SK-N-SH (cell line): ENCODE results near the gene AHDC1. TPM values are rescaled to one million over a fixed set of nuclear protein-coding genes. Genes with fewer than 3 reads are reported as not detected.

ENCODE experiments used
- CTCF ChIA-PET: fragments of 300-600, 350-600 bp; formaldehyde crosslinking; extraction: SDS; loops from one replicate; lab custom pipeline; 2021; lab: Yijun Ruan, JAX
- POLR2A ChIA-PET: fragments of 350-600 bp; sonication (Branson Sonifier 250); formaldehyde crosslinking; extraction: SDS; loops from one replicate; lab custom pipeline; 2020; ENCODE audit warnings: antibody characterized with exemption, inconsistent platforms; lab: Yijun Ruan, JAX
- DNase-seq: peaks from one replicate; pipeline ENCODE4 v3.0.0; 2012
- H2AFZ ChIP-seq: fragments of 200-600 bp; sonication (generic); 2 replicates; pipeline ENCODE4 v1.8.1; 2016; ENCODE audit warnings: antibody characterized with exemption, mild to moderate bottlenecking, low read depth
- H3F3A ChIP-seq: fragments of 200-600 bp; sonication (generic); replicated peaks from 2 replicates; pipeline ENCODE3; 2016; ENCODE audit warnings: antibody characterized with exemption, mild to moderate bottlenecking; ENCODE audit not compliant: insufficient read depth
- H3K27ac ChIP-seq, 2 experiments: fragments of 200-500 bp in 1 of 2; fragments of 200-600 bp in 1 of 2; sonication (Bioruptor generic) in 1 of 2; sonication (generic), shearing (Covaris generic) in 1 of 2; 2 replicates each; pipeline versions ENCODE4 v1.5.1 to v1.6.1; 2014 to 2016; ENCODE audit warnings: low read depth in 2 of 2, inconsistent platforms in 1 of 2, low read length in 1 of 2, mild to moderate bottlenecking in 1 of 2, mixed read lengths in 1 of 2
- H3K27me3 ChIP-seq: fragments of 200-600 bp; sonication (generic), shearing (Covaris generic); 2 replicates; pipeline ENCODE4 v1.6.1; 2016; ENCODE audit warnings: mixed run types; ENCODE audit not compliant: insufficient read depth
- H3K36me3 ChIP-seq, 2 experiments: fragments of 200-500 bp in 1 of 2; fragments of 200-600 bp in 1 of 2; sonication (Bioruptor generic) in 1 of 2; sonication (generic) in 1 of 2; replicated peaks in 1 of 2; 2 replicates each; pipeline versions ENCODE3 to v1.5.1; 2014 to 2016; ENCODE audit warnings: low read length in 1 of 2, mild to moderate bottlenecking in 1 of 2; ENCODE audit not compliant: insufficient read depth in 2 of 2, control insufficient read depth in 1 of 2
- H3K4me1 ChIP-seq, 2 experiments: fragments of 200-500 bp in 1 of 2; fragments of 200-600 bp in 1 of 2; sonication (Bioruptor generic) in 1 of 2; sonication (generic), shearing (Covaris generic) in 1 of 2; 2 replicates each; pipeline versions ENCODE4 v1.5.1 to v1.6.1; 2014 to 2016; ENCODE audit warnings: low read depth in 1 of 2, low read length in 1 of 2, mixed run types in 1 of 2; ENCODE audit not compliant: insufficient read depth in 2 of 2, control insufficient read depth in 1 of 2
- H3K4me2 ChIP-seq: fragments of 200-600 bp; sonication (generic), shearing (Covaris generic); 2 replicates; pipeline ENCODE4 v1.6.1; 2017; ENCODE audit warnings: mixed run types
- H3K4me3 ChIP-seq, 2 experiments: fragments of 200-500 bp in 1 of 2; fragments of 200-600 bp in 1 of 2; sonication (Bioruptor generic) in 1 of 2; sonication (generic), shearing (Covaris generic) in 1 of 2; 2 replicates each; pipeline versions ENCODE4 v1.5.1 to v1.8.1; 2014 to 2016; ENCODE audit warnings: low read depth in 2 of 2, inconsistent platforms in 1 of 2, low read length in 1 of 2, mild to moderate bottlenecking in 1 of 2, mixed read lengths in 1 of 2, moderate library complexity in 1 of 2
- H3K79me2 ChIP-seq: fragments of 200-600 bp; sonication (generic); 2 replicates; pipeline ENCODE4 v1.8.1; 2017; ENCODE audit warnings: mild to moderate bottlenecking; ENCODE audit not compliant: insufficient read depth
- H3K9ac ChIP-seq: fragments of 200-600 bp; sonication (generic); 2 replicates; pipeline ENCODE4 v1.6.1; 2017; ENCODE audit warnings: mixed run types
- H3K9me2 ChIP-seq: fragments of 200-600 bp; sonication (generic); 2 replicates; pipeline ENCODE4 v1.6.1; 2017; ENCODE audit warnings: mixed run types
- H3K9me3 ChIP-seq: fragments of 200-600 bp; sonication (generic); 2 replicates; pipeline ENCODE4 v1.6.1; 2017; ENCODE audit warnings: mixed run types, mild to moderate bottlenecking, moderate library complexity
- H4K20me1 ChIP-seq: fragments of 200-600 bp; sonication (generic); 2 replicates; pipeline ENCODE4 v1.6.1; 2017; ENCODE audit warnings: mild to moderate bottlenecking, mixed run types; ENCODE audit not compliant: insufficient read depth
- GABPA ChIP-seq: IDR thresholded peaks from 2 replicates; pipeline ENCODE4 v1.4.0; 2012; ENCODE audit warnings: low read depth, mild to moderate bottlenecking
- MEF2A ChIP-seq: IDR thresholded peaks from 2 replicates; pipeline ENCODE4 v1.4.0; 2012; ENCODE audit warnings: low read depth, borderline replicate concordance
- MXI1 ChIP-seq: IDR thresholded peaks from 2 replicates; pipeline ENCODE4 v1.6.1; 2012; ENCODE audit warnings: mild to moderate bottlenecking, low read depth, low read length, improper control_type of control experiment
- NRF1 ChIP-seq: IDR thresholded peaks from 2 replicates; pipeline ENCODE4 v1.6.1; 2012; ENCODE audit warnings: low read depth, mild to moderate bottlenecking, low read length
- POLR2AphosphoS5 ChIP-seq: IDR thresholded peaks from 2 replicates; pipeline ENCODE4 v1.6.1; 2012; ENCODE audit warnings: low read depth, low read length
- RAD21 ChIP-seq: IDR thresholded peaks from 2 replicates; pipeline ENCODE4 v1.6.1; 2012; ENCODE audit warnings: mild to moderate bottlenecking, low read length
- RFX5 ChIP-seq: IDR thresholded peaks from 2 replicates; pipeline ENCODE4 v1.6.1; 2012; ENCODE audit warnings: mild to moderate bottlenecking, improper control_type of control experiment, low read length
- SIN3A ChIP-seq: IDR thresholded peaks from 2 replicates; pipeline ENCODE4 v1.6.1; 2012; ENCODE audit warnings: low read depth, mild to moderate bottlenecking, low read length, moderate library complexity, borderline replicate concordance
- SMC3 ChIP-seq: IDR thresholded peaks from 2 replicates; pipeline ENCODE4 v1.6.1; 2012; ENCODE audit warnings: low read depth, low read length, improper control_type of control experiment
- YY1 ChIP-seq: IDR thresholded peaks from 2 replicates; pipeline ENCODE4 v1.4.0; 2012; ENCODE audit warnings: low read depth, mild to moderate bottlenecking
- WGBS: methylation state at CpG from one replicate; pipeline ENCODE4 v1.1.6; 2017; ENCODE audit warnings: low lambda C conversion rate; 5-methylcytosine and 5-hydroxymethylcytosine counted together
- polyA plus RNA-seq, 3 experiments: library from polyadenylated mRNA; depleted of rRNA; stranded (reverse); fragments of >200 nt; gene quantifications; 2 replicates each; pipeline ENCODE4 v1.2.3, GENCODE V29; 2012
- TF ChIP-seq, protein P1 (sequence below): fragments of 200-600 bp; sonication (generic); IDR thresholded peaks from 2 replicates; pipeline ENCODE4 v1.6.1; 2017; ENCODE audit warnings: antibody characterized with exemption, mild to moderate bottlenecking, moderate library complexity
- TF ChIP-seq, protein P2 (sequence below): IDR thresholded peaks from 2 replicates; pipeline ENCODE4 v1.6.1; 2012; ENCODE audit warnings: mild to moderate bottlenecking, low read depth, low read length, moderate library complexity
- TF ChIP-seq, protein P3 (sequence below): IDR thresholded peaks from 2 replicates; pipeline ENCODE4 v1.4.0; 2012; ENCODE audit warnings: low read depth
- TF ChIP-seq, protein P4 (sequence below): fragments of 150-350 bp; IDR thresholded peaks from 2 replicates; pipeline ENCODE4 v1.6.1; 2017; ENCODE audit warnings: antibody characterized with exemption, low read length, low read depth, borderline replicate concordance

The AHDC1 gene
- polyA plus RNA-seq, 1 of the 3 experiments (the other 2 are of a cell fraction): 8.5 TPM

DNA sequence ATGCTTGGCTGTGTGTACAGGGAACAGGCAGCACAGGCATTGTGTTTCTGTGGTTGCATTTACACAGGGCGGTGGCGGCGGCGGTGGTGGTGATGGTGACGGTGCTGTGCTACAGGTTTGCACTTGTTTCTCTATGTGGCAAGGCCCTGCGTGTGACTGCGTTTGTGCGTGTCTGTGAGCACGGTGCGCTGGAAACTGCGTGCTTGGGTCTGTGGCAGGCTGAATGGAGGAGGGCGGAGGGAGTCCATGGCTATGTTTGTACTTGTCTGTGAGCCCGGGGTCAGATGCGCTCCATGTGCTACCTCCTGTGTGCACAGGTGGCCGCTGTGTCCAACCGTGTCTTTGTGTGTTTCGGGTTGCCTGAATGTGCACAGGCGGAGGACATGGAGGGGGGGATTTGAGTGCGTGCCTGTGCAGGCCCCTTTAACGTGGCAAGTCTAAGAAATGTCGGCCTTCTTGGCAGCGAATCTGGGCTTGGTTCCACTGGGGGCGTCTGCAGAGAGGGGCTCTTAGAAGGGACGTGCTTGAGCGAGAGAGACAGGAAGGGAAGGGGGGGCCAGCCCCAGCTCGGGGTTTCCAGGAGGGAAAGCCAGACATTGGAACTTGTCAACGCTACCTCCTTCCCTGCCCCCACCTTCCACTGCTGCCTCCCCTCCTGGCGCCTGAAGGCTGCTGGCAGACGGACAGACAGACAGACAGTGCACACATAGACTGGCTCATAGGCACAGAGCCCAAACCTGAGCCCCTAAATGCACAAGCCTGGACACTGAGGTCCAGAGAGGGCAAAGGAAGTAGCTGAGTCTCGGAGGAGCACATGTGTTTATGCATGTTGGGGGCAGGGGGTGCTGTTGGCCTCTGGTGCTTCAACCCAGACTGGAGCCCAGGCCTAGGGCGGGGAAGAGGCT lies 81.3 kb downstream of the AHDC1 start:
- Histone ChIP-seq H3K9ac (no peak overlapping the region), H3K4me2 (no peak overlapping the region)

DNA sequence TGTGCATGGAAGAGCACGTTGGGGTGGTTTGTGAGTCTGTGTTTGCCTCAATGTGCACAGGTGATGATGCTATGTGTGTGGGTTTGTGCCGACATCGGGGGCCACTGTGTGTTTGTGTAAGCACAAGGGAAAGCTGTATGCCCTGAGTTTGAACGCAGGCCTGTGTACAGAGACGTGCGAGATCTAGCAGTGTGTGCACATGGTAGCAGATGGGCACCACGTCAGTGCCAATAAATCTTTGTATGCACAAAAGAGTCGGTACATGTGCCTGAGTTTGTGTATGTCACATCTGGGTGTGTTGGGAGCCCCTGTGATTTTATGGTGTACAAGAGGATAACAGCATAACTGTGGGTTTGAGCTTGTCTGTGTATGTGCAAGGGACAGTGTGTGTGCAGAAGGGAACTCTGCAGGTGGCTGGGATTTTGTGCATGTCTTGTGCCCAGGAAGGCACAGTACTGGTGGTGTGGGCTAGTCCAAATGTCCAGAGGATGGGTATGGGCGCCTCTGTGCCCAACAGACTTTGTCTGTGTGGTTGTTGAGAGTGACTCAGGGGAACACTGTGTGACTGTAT lies 82.0 kb downstream of the AHDC1 start:
- no peak overlapping the region for H3K9ac ChIP-seq
- H3K36me3 ChIP-seq: no peaks in the 10 kb centered on the region
- TF ChIP-seq YY1: no peak
- no peak for TF ChIP-seq GABPA
- no peak for TF ChIP-seq MXI1
- TF ChIP-seq RFX5: no peak
- TF ChIP-seq, protein P1, sequence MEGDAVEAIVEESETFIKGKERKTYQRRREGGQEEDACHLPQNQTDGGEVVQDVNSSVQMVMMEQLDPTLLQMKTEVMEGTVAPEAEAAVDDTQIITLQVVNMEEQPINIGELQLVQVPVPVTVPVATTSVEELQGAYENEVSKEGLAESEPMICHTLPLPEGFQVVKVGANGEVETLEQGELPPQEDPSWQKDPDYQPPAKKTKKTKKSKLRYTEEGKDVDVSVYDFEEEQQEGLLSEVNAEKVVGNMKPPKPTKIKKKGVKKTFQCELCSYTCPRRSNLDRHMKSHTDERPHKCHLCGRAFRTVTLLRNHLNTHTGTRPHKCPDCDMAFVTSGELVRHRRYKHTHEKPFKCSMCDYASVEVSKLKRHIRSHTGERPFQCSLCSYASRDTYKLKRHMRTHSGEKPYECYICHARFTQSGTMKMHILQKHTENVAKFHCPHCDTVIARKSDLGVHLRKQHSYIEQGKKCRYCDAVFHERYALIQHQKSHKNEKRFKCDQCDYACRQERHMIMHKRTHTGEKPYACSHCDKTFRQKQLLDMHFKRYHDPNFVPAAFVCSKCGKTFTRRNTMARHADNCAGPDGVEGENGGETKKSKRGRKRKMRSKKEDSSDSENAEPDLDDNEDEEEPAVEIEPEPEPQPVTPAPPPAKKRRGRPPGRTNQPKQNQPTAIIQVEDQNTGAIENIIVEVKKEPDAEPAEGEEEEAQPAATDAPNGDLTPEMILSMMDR: no peak
- no peak for TF ChIP-seq SMC3
- TF ChIP-seq SIN3A: no peak
- TF ChIP-seq, protein P2, sequence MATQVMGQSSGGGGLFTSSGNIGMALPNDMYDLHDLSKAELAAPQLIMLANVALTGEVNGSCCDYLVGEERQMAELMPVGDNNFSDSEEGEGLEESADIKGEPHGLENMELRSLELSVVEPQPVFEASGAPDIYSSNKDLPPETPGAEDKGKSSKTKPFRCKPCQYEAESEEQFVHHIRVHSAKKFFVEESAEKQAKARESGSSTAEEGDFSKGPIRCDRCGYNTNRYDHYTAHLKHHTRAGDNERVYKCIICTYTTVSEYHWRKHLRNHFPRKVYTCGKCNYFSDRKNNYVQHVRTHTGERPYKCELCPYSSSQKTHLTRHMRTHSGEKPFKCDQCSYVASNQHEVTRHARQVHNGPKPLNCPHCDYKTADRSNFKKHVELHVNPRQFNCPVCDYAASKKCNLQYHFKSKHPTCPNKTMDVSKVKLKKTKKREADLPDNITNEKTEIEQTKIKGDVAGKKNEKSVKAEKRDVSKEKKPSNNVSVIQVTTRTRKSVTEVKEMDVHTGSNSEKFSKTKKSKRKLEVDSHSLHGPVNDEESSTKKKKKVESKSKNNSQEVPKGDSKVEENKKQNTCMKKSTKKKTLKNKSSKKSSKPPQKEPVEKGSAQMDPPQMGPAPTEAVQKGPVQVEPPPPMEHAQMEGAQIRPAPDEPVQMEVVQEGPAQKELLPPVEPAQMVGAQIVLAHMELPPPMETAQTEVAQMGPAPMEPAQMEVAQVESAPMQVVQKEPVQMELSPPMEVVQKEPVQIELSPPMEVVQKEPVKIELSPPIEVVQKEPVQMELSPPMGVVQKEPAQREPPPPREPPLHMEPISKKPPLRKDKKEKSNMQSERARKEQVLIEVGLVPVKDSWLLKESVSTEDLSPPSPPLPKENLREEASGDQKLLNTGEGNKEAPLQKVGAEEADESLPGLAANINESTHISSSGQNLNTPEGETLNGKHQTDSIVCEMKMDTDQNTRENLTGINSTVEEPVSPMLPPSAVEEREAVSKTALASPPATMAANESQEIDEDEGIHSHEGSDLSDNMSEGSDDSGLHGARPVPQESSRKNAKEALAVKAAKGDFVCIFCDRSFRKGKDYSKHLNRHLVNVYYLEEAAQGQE: no peak
- TF ChIP-seq, protein P3, sequence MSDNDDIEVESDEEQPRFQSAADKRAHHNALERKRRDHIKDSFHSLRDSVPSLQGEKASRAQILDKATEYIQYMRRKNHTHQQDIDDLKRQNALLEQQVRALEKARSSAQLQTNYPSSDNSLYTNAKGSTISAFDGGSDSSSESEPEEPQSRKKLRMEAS: no peak

More for the DNA sequence above, 81.3 kb downstream of the AHDC1 start:
- H3F3A ChIP-seq: no peaks in the 10 kb centered on the region
- no peaks in the 10 kb centered on the region for H4K20me1 ChIP-seq
- H3K27me3 ChIP-seq: no peaks in the 10 kb centered on the region
- no peaks in the 10 kb centered on the region for H3K9me2 ChIP-seq
- 81% methylated on average over 26 of the region's 31 CpGs for WGBS
- peak overlapping the region in 1 of 2 experiments; percentile 54; a peak in 1 of 4 replicates for H3K27ac ChIP-seq
- H3K4me3 ChIP-seq: no peak overlapping the region
- POLR2A ChIA-PET: no interaction called here
- peaks cover 3 to 85% of the 10 kb centered on the region in 2 experiments; a peak in 1 of 4 replicates for H3K4me1 ChIP-seq
- H3K79me2 ChIP-seq: no peaks in the 10 kb centered on the region
- H3K36me3 ChIP-seq: no peaks in the 10 kb centered on the region
- no peak overlapping the region for H2AFZ ChIP-seq
- no peaks in the 10 kb centered on the region for H3K9me3 ChIP-seq
- CTCF ChIA-PET: interaction anchor here (0.7 to 2.1 kb wide), 12 partner anchors 11 to 223 kb away, joined by 3 to 11 read pairs (median 4); no protein-coding TSS in a partner anchor
- TF ChIP-seq, protein P4, sequence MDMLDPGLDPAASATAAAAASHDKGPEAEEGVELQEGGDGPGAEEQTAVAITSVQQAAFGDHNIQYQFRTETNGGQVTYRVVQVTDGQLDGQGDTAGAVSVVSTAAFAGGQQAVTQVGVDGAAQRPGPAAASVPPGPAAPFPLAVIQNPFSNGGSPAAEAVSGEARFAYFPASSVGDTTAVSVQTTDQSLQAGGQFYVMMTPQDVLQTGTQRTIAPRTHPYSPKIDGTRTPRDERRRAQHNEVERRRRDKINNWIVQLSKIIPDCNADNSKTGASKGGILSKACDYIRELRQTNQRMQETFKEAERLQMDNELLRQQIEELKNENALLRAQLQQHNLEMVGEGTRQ: no peak
- TF ChIP-seq MEF2A (no peak), RAD21 (peak; percentile 36), NRF1 (no peak), POLR2AphosphoS5 (no peak)
- TF ChIP-seq, protein P1: peak; percentile 23; the same call in 1 of the 2 replicates
- DNase-seq: no peak

More for the DNA sequence above, 82.0 kb downstream of the AHDC1 start:
- DNase-seq: no peak
- ChIA-PET CTCF (interaction anchor here (1.1 to 1.2 kb wide), 2 partner anchors 64 to 86 kb away, joined by 3 to 4 read pairs; no protein-coding TSS in a partner anchor), POLR2A (no interaction called here)
- Histone ChIP-seq H4K20me1 (no peaks in the 10 kb centered on the region), H3K27me3 (no peaks in the 10 kb centered on the region), H3K79me2 (no peaks in the 10 kb centered on the region), H3K4me1 (peaks cover 3 to 78% of the 10 kb centered on the region in 2 experiments; a peak in 1 of 4 replicates), H3K9me3 (no peaks in the 10 kb centered on the region), H3K27ac (peak overlapping the region in 1 of 2 experiments; percentile 54; a peak in 1 of 4 replicates), H2AFZ (no peak overlapping the region), H3K4me3 (no peak overlapping the region), H3K4me2 (no peak overlapping the region), H3F3A (no peaks in the 10 kb centered on the region), H3K9me2 (no peaks in the 10 kb centered on the region)
- 93% methylated on average over 9 of the region's 9 CpGs for WGBS
